Left lung (tissue), 10 donors: Measurements from ENCODE around the gene CLRN3. TPM values are rescaled to one million over a fixed set of nuclear protein-coding genes. Genes with fewer than 3 reads are reported as not detected.

ENCODE experiments used
- ATAC-seq: fragments of 200-7000 bp; cut with Tn5 transposase; one replicate; pipeline ENCODE4 v1.9.1; 2020; ENCODE audit warnings: moderate library complexity
- DNase-seq, 4 donors: peaks; one replicate each; pipeline ENCODE4 v3.0.0-alpha.2; 2013 to 2020
- H3K27ac ChIP-seq, 2 donors: fragments of 200-600 bp; sonication (generic) in 1 of 2; one replicate each; pipeline versions ENCODE4 v1.5.0 to v1.8.0; 2020 to 2021
- H3K27me3 ChIP-seq, 2 donors: fragments of 200-600 bp; sonication (generic) in 1 of 2; one replicate each; pipeline versions ENCODE4 v1.5.0 to v1.8.0; 2020 to 2021
- H3K36me3 ChIP-seq, 2 donors: fragments of 200-600 bp; sonication (generic) in 1 of 2; one replicate each; pipeline versions ENCODE4 v1.5.0 to v1.8.0; 2020 to 2021
- H3K4me1 ChIP-seq, 2 donors: fragments of 200-600 bp; one replicate each; pipeline ENCODE4 v1.8.0; 2021
- H3K4me3 ChIP-seq, 2 donors: fragments of 200-600 bp; sonication (generic) in 1 of 2; one replicate each; pipeline versions ENCODE4 v1.5.0 to v1.8.0; 2020 to 2021; ENCODE audit warnings: mild to moderate bottlenecking in 1 of 2
- H3K9me3 ChIP-seq, 2 donors: fragments of 200-600 bp; sonication (generic) in 1 of 2; one replicate each; pipeline versions ENCODE4 v1.5.0 to v1.8.0; 2020 to 2021
- CTCF ChIP-seq, 2 donors: fragments of 200-600 bp; sonication (generic) in 1 of 2; IDR thresholded peaks; one replicate each; pipeline versions ENCODE4 v1.5.0 to v1.8.0; 2021; ENCODE audit warnings: antibody characterized with exemption in 2 of 2
- intact Hi-C, 2 donors: fragments of 100-400 bp; cut with DNase I; formaldehyde crosslinking; loops; one replicate each; pipeline versions ENCODE4 v1.11.2 to v1.14.2; 2022
- polyA plus RNA-seq, 6 donors: library from polyadenylated mRNA; unstranded; fragments of 120-200 nt; gene quantifications; one replicate each; pipeline ENCODE4 v1.2.1, GENCODE V29; 2013; ENCODE audit not compliant: insufficient read length in 6 of 6
- total RNA-seq, 2 donors: library from RNA; stranded (reverse); fragmentation: NEBNext Ultra II Directional; extraction: Animal tissue kit (Norgen Biotek cat#: 25700); gene quantifications; one replicate each; pipeline ENCODE4 v1.2.1, GENCODE V29; 2021
- donor health status: DM: no; HTN: yes; CAD: no.
- donor health status: DM: no; HTN: no; CAD: no.

Gene CLRN3
- total and polyA plus RNA-seq, 8 donors = 0.13 to 0.27 TPM; not detected in 6

- H3K4me1 ChIP-seq = peaks cover 0 to 51% of the 10 kb centered on the region in 2 donors
- no peak for ATAC-seq
- H3K36me3 ChIP-seq = no peaks in the 10 kb centered on the region
- H3K9me3 ChIP-seq = no peaks in the 10 kb centered on the region
- TF ChIP-seq CTCF (IDR thresholded peaks at IDR 0.05) = no peak
- H3K27ac ChIP-seq = peak overlapping the region in 1 of 2 donors; percentile 86
- no peak for DNase-seq
- H3K4me3 ChIP-seq = no peak overlapping the region
- intact Hi-C loops = no loop called here
- no peaks in the 10 kb centered on the region for H3K27me3 ChIP-seq
Observed at GRCh38 chr10:127882391-127882790, 10.3 kb downstream of the CLRN3 start.

- Histone ChIP-seq H3K4me3 (no peak overlapping the region), H3K27ac (peak overlapping the region; percentile 7 to 86), H3K4me1 (peaks cover 0 to 51% of the 10 kb centered on the region in 2 donors), H3K9me3 (no peaks in the 10 kb centered on the region), H3K36me3 (no peaks in the 10 kb centered on the region), H3K27me3 (no peaks in the 10 kb centered on the region)
- no peak for ATAC-seq
- TF ChIP-seq CTCF (IDR thresholded peaks at IDR 0.05) = no peak
- intact Hi-C loops = no loop called here
- DNase-seq = peak in 1 of 4 donors; percentile 62
Observed at GRCh38 chr10:127881262-127881661, 11.5 kb downstream of the CLRN3 start.

- no peaks in the 10 kb centered on the region for H3K36me3 ChIP-seq
- ATAC-seq (peak; percentile 55), DNase-seq (peak in 1 of 4 donors; percentile 47)
- no peaks in the 10 kb centered on the region for H3K9me3 ChIP-seq
- H3K4me1 ChIP-seq = peaks cover 0 to 51% of the 10 kb centered on the region in 2 donors
- no peak overlapping the region for H3K4me3 ChIP-seq
- H3K27ac ChIP-seq = peak overlapping the region in 1 of 2 donors; percentile 86
- intact Hi-C loops = no loop called here
- H3K27me3 ChIP-seq = no peaks in the 10 kb centered on the region
- TF ChIP-seq CTCF (IDR thresholded peaks at IDR 0.05) = no peak
Observed at GRCh38 chr10:127880557-127880956, 12.2 kb downstream of the CLRN3 start.

GRCh38 chr10:127878475-127879055 is 14.2 kb downstream of the CLRN3 start:
- ATAC-seq (peak; percentile 66), DNase-seq (no peak)
- Histone ChIP-seq H3K4me1 (peaks cover 0 to 51% of the 10 kb centered on the region in 2 donors), H3K27ac (peak overlapping the region in 1 of 2 donors; percentile 86), H3K4me3 (no peak overlapping the region), H3K36me3 (no peaks in the 10 kb centered on the region), H3K27me3 (no peaks in the 10 kb centered on the region), H3K9me3 (no peaks in the 10 kb centered on the region)
- no peak for TF ChIP-seq CTCF (IDR thresholded peaks at IDR 0.05)
- intact Hi-C loops = no loop called here

- H3K9me3 ChIP-seq = no peaks in the 10 kb centered on the region
- no peak overlapping the region for H3K4me3 ChIP-seq
- ATAC-seq (no peak), DNase-seq (no peak)
- intact Hi-C loops = no loop called here
- H3K27me3 ChIP-seq = no peaks in the 10 kb centered on the region
- TF ChIP-seq CTCF (IDR thresholded peaks at IDR 0.05) = no peak
- no peaks in the 10 kb centered on the region for H3K36me3 ChIP-seq
- H3K27ac ChIP-seq = no peak overlapping the region
- H3K4me1 ChIP-seq = peaks cover 0 to 48% of the 10 kb centered on the region in 2 donors
Observed at GRCh38 chr10:127877699-127878098, 15.0 kb downstream of the CLRN3 start.
